Measurements from ENCODE around the gene IFT80. TPM values are rescaled to one million over a fixed set of nuclear protein-coding genes. Genes with fewer than 3 reads are reported as not detected.

The IFT80 gene
- total RNA-seq, 6 experiments from 2014 or later: 6.7 to 13.7 (median 8.5) TPM

DNA sequence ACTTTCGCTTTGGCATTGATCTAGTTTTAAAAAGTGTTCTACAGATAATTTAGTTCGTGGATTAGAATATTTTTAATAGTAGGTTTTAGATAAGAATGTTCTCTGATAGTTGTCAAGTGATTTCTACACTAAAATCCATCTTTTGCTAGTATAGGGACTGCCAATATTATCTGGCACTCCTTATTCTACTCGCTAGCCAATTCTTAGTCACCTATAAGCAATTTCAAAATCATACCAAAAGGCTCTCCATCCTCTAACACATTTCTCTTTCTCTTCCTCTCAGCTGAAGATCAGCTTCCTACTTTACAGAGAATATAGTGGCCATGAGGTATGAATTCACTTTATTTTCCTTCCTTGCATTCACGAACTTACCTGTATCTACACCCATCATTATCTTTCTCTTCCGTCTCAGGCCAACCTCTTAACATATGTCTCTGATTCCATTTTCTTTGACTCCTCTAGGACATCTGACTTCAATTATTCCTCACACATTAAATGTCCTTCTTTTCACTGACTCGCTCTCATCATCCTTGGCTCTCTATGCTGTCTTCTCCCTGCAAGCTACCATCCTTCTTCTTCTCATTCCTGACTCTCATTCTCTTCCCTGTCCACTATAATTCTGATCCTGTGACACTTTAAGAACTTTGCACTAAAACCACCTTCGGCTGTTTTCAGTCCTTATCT lies 138.3 kb downstream of the IFT80 start:
- ATAC-seq (peak in 3 of 4 donors; percentile 20 to 47 (median 28)), DNase-seq (no peak)
- Histone ChIP-seq H3K4me3 (peak overlapping the region in 1 of 3 donors; percentile 22), H3K36me3 (no peaks in the 10 kb centered on the region), H3K27me3 (no peaks in the 10 kb centered on the region), H3K9me3 (no peaks in the 10 kb centered on the region), H3K27ac (peak overlapping the region in 2 of 3 donors; percentile 58 to 60), H3K4me1 (peaks cover 0 to 16% (median 6%) of the 10 kb centered on the region in 4 donors)
- 48% methylated on average over 7 of the region's 7 CpGs for WGBS (ENCODE audit: insufficient coverage, low coverage, low lambda C conversion rate, missing lambda C conversion rate)
- TF ChIP-seq CTCF (IDR thresholded peaks at IDR 0.05) (no peak), POLR2A (IDR thresholded peaks at IDR 0.05) (no peak)
- intact Hi-C loops (cut with DNase I): no loop called here

- Histone ChIP-seq H3K36me3 (no peaks in the 10 kb centered on the region), H3K27me3 (no peaks in the 10 kb centered on the region), H3K27ac (peak overlapping the region; percentile 17 to 60 (median 58)), H3K4me3 (no peak overlapping the region), H3K4me1 (peaks cover 0 to 16% (median 6%) of the 10 kb centered on the region in 4 donors), H3K9me3 (no peaks in the 10 kb centered on the region)
- TF ChIP-seq POLR2A (IDR thresholded peaks at IDR 0.05) (no peak), CTCF (IDR thresholded peaks at IDR 0.05) (no peak)
- ATAC-seq (peak; percentile 85 to 90 (median 88)), DNase-seq (no peak)
- 16% methylated on average over 1 of the region's 1 CpG for WGBS (ENCODE audit: insufficient coverage, low coverage, low lambda C conversion rate, missing lambda C conversion rate)
- intact Hi-C loops (cut with DNase I): no loop called here
These were observed 139.4 kb downstream of the IFT80 start for GRCh38 chr3:160259589-160259988.

DNA sequence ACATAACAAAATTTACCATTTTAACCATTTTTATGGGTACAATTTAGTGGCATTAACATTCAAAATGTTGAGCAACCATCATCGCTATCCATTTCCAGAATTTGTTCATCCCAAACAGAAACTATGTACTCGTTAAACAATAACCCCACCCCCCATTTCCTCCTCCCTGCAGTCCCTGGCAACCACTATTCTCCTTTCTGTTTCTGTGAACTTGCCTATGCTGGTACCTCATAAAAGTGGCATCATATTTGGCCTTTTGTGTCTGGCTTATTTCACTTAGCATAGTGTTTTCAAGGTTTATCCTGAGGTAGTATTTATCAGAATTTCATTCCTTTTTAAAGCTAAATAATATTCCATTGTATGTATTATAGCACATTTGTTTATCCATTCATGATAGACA lies 141.4 kb downstream of the IFT80 start:
- DNase-seq (no peak), ATAC-seq (peak; percentile 40 to 79 (median 72))
- WGBS (ENCODE audit: insufficient coverage, low coverage, low lambda C conversion rate, missing lambda C conversion rate): 13% methylated on average over 2 of the region's 2 CpGs
- Histone ChIP-seq H3K4me1 (peaks cover 0 to 16% (median 6%) of the 10 kb centered on the region in 4 donors), H3K36me3 (no peaks in the 10 kb centered on the region), H3K27ac (no peak overlapping the region), H3K27me3 (no peaks in the 10 kb centered on the region), H3K9me3 (no peaks in the 10 kb centered on the region), H3K4me3 (no peak overlapping the region)
- TF ChIP-seq POLR2A (IDR thresholded peaks at IDR 0.05): no peak
- no peak for TF ChIP-seq CTCF (IDR thresholded peaks at IDR 0.05)
- intact Hi-C loops (cut with DNase I): no loop called here

GRCh38 chr3:160253298-160253697 lies 145.7 kb downstream of the IFT80 start:
- no peak for TF ChIP-seq CTCF (IDR thresholded peaks at IDR 0.05)
- no peak for TF ChIP-seq POLR2A (IDR thresholded peaks at IDR 0.05)
- Histone ChIP-seq H3K4me3 (no peak overlapping the region), H3K27ac (no peak overlapping the region), H3K4me1 (peaks cover 0 to 12% (median 2%) of the 10 kb centered on the region in 4 donors), H3K36me3 (no peaks in the 10 kb centered on the region), H3K9me3 (no peaks in the 10 kb centered on the region), H3K27me3 (no peaks in the 10 kb centered on the region)
- DNase-seq (no peak), ATAC-seq (no peak)
- intact Hi-C loops (cut with DNase I): no loop called here
